Skin of body (tissue), 2 donors: ENCODE results near the gene PLAAT5. TPM values are rescaled to one million over a fixed set of nuclear protein-coding genes. Genes with fewer than 3 reads are reported as not detected.
"Not testable (repeated sequence)": the region's sequence is repeated elsewhere in the genome, so short reads cannot be mapped to it uniquely, and the experiment has no call there.

Source experiments
- DNase-seq: peaks from one replicate; lab custom pipeline; 2025; lab: John Stamatoyannopoulos, UW
- total RNA-seq: library from RNA; depleted of rRNA; stranded (reverse); fragments of >200 nt; gene quantifications from one replicate; pipeline ENCODE4 v1.2.3, GENCODE V29; 2014

PLAAT5 gene
- total RNA-seq, 1 donor from 2014 or later: 8.2 TPM

DNA sequence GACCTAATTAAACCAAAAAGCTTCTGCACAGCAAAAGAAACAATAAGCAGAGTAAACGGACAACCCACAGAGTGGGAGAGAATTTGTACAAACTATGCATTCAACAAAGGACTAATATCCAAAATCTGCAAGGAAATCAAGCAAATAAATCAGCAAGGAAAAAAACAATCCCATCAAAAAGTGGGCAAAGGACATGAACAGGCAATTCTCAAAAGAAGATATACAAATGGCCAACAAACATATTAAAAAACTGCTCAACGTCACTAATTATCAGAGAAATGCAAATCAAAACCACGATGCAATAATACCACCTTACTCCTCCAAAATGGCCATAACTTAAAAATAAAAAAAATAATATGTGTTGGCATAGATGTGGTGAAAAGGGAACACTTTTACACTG, 5.2 kb downstream of the PLAAT5 start:
- DNase-seq: no peak

- DNase-seq: no peak
Measured at GRCh38 chr11:63480039-63480438, 10.9 kb downstream of the PLAAT5 start.

DNA sequence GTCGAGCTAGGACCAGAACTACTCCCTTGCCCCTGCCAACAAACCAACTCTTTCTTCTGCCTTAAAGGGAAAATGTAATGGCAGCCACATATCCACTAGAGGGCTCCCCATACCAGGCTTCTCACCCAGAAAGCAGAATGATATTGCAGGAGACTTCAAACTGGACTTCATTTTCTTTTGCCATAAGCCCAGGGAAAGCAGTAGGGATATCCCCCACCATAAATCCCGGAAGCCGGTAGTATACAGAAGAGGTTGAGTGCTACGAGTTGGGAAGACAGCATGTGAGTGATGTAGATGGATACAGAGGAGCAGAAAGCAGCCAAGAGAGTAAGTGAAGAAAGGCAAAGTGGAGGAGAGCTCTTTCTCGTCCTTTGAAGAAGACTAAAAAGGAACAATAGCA, 12.1 kb downstream of the PLAAT5 start:
- peak; percentile 86 for DNase-seq

- DNase-seq: no peak
Measured at GRCh38 chr11:63476618-63477017, 14.3 kb downstream of the PLAAT5 start.

DNA sequence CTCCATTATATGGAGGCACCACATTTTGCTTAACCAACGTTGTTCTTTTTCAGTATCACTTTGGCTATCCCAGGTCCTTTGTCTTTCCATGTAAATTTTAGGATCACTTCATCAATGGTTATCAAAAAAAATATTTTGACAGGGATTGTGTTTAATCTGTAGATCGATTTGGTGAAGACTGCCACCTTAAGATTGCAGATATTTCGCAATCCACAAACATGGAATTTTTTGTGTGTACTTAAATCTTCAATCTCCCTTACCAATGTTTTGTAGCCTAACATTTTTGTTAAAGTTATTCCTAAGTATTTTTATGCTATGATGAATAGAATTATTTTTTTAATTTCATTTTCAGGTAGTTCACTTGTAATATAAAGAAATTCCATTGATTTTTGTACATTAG, 18.6 kb downstream of the PLAAT5 start:
- DNase-seq: no peak

DNA sequence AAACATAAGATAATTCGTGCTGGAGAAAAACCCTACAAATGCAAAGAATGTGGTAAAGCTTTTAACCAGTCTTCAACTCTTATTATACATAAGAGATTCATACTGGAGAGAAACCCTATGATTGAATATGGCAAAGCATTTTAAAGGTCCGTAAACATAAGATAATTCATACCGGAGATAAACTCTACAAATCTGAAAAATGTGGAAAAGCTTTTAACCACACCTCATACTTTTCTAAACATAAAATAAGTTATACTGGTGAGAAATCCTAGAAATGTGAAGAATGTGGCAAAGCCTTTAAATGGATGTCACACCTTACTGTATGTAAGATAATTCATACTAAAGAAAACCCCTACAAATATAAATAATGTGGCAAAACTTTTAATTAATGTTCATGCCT, 20.7 kb downstream of the PLAAT5 start:
- DNase-seq: no peak

DNA sequence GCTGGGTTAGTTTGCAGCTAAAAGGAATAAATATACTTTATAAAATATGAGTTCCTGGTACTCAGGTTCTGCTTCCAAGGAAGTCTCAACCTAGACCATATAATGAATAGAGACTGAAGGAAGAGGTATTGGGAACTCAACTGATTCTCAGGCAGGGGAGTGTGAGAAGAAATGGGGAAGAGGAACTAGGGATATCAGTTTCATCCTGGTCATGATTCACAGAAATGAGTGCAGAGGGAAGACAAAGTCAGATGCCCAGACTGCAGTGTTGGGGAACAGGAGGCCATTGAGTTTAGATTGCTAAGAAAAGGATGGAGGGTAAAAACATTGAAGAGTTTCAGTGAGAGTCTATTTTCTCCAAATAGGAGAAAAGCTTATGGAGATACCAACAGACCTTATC, 28.8 kb downstream of the PLAAT5 start:
- no peak for DNase-seq

GRCh38 chr11:63459586-63459985, 31.4 kb downstream of the PLAAT5 start:
- DNase-seq: no peak

- no peak for DNase-seq
Measured at GRCh38 chr11:63448646-63449045, 42.3 kb downstream of the PLAAT5 start.

DNA sequence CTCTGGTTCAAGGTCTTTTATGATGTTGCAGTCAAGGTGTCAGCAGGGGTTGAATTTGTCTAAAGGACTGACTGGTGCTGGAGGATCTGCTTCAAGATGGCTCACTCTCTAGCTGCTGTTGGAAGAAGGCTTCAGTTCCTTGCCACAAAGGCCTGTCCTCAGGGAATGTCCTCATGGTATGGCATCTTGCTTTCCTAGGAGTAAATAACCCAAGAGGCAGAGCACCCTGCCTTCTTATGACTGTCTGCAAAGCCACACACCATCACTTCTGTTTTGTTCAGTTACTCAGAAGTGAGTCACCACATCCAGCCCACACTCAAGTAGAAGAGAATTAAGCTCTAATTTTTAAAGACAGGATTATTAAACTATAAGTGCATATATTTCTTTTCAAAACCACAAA, 45.2 kb downstream of the PLAAT5 start:
- DNase-seq: peak; percentile 21

- peak; percentile 85 for DNase-seq
Measured at GRCh38 chr11:63445118-63445517, 45.8 kb downstream of the PLAAT5 start.

GRCh38 chr11:63444160-63444559, 46.8 kb downstream of the PLAAT5 start:
- DNase-seq: no peak

- DNase-seq: no peak
Measured at GRCh38 chr11:63443714-63444113, 47.3 kb downstream of the PLAAT5 start.

DNA sequence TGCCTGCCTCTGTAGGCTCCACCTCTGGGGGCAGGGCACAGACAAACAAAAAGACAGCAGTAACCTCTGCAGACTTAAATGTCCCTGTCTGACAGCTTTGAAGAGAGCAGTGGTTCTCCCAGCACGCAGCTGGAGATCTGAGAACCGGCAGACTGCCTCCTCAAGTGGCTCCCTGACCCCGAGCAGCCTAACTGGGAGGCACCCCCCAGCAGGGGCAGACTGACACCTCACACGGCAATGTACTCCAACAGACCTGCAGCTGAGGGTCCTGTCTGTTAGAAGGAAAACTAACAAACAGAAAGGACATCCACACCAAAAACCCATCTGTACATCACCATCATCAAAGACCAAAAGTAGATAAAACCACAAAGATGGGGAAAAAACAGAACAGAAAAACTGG, 55.1 kb downstream of the PLAAT5 start:
- DNase-seq: not testable (repeated sequence)

DNA sequence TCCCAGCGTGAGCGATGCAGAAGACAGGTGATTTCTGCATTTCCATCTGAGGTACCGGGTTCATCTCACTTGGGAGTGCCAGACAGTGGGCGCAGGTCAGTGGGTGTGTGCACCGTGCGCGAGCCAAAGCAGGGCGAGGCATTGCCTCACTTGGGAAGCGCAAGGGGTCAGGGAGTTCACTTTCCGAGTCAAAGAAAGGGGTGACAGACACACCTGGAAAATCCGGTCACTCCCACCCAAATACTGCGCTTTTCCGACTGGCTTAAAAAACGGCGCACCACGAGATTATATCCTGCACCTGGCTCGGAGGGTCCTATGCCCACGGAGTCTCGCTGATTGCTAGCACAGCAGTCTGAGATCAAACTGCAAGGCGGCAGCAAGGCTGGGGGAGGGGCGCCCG, 55.6 kb downstream of the PLAAT5 start:
- DNase-seq: not testable (repeated sequence)

GRCh38 chr11:63430731-63431130, 60.2 kb downstream of the PLAAT5 start:
- not testable (repeated sequence) for DNase-seq

DNA sequence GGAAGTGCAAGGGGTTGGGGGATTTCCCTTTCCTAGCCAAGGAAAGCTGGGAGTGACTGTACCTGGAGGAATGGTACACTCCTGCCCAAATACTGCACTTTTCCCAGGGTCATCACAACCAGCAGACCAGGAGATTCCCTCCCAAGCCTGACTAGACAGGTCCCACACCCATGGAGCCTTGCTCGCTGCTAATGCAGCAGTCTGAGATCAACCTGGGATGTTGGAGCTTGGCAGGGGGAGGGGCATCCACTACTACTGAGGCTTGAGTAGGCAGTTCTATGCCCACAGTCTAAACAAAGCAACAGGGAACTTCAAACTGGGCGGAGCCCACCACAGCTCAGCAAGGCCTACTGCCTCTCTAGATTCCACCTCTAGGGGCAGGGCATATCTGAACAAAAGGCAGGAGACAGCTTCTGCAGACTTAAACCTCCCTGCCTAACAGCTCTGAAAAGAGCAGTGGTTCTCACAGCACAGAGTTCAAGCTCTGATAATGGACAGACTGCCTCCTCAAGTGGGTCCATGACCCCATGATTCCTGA, 62.9 kb downstream of the PLAAT5 start:
- DNase-seq: no peak

- no peak for DNase-seq
Measured at GRCh38 chr11:63417174-63417852, 73.7 kb downstream of the PLAAT5 start.

Other genes starting within 250 kb of the PLAAT5 start
- 0.10 TPM for gene SLC22A25, start 247.6 kb downstream of the PLAAT5 start, total RNA-seq
- gene SLC22A9, start 121.4 kb downstream of the PLAAT5 start, total RNA-seq: not detected
- gene LGALS12, start 14.9 kb upstream of the PLAAT5 start, total RNA-seq: 33.4 TPM
- gene PLAAT4, start 45.6 kb upstream of the PLAAT5 start, total RNA-seq: 3.5 TPM
- gene PLAAT2, start 72.2 kb upstream of the PLAAT5 start, total RNA-seq: not detected
- gene PLAAT3, start 123.3 kb upstream of the PLAAT5 start, total RNA-seq: 21.6 TPM
- gene ATL3, start 180.2 kb upstream of the PLAAT5 start, total RNA-seq: 67.1 TPM
- 60.0 TPM for gene RTN3, start 190.3 kb upstream of the PLAAT5 start, total RNA-seq